CD4-positive, alpha-beta memory T cell (primary cell): ENCODE results near the gene RPL13A. TPM values are rescaled to one million over a fixed set of nuclear protein-coding genes. Genes with fewer than 3 reads are reported as not detected.

Experiments used
- CTCF ChIA-PET: fragments of 350-600 bp; sonication (Branson Sonifier 250); formaldehyde crosslinking; loops from one replicate; lab custom pipeline; 2021; ENCODE audit warnings: inconsistent platforms; ENCODE audit not compliant: partially characterized antibody; lab: Charles Lee
- POLR2A ChIA-PET: fragments of 350-600 bp; sonication (Branson Sonifier 250); formaldehyde crosslinking; loops from one replicate; lab custom pipeline; 2021; ENCODE audit not compliant: partially characterized antibody; lab: Charles Lee
- DNase-seq, 5 donors: peaks; one replicate each; pipeline versions ENCODE4 v3.0.0 to v3.0.0-alpha.2; 2020 to 2022; ENCODE audit warnings: mixed read lengths in 1 of 5
- H3K27ac ChIP-seq: one replicate; pipeline ENCODE4 v1.7.0; 2013; ENCODE audit warnings: low read depth, low read length
- H3K27me3 ChIP-seq: 2 replicates; pipeline ENCODE4 v1.7.0; 2013; ENCODE audit warnings: mild to moderate bottlenecking, low read length, moderate library complexity; ENCODE audit not compliant: insufficient read depth
- H3K36me3 ChIP-seq: 2 replicates; pipeline ENCODE4 v1.7.0; 2013; ENCODE audit warnings: mild to moderate bottlenecking, low read length, moderate library complexity; ENCODE audit not compliant: insufficient read depth
- H3K4me1 ChIP-seq: 2 replicates; pipeline ENCODE4 v1.7.0; 2013; ENCODE audit warnings: mild to moderate bottlenecking, low read length, moderate library complexity; ENCODE audit not compliant: insufficient read depth
- H3K4me3 ChIP-seq, 2 donors: one replicate each; pipeline ENCODE4 v1.7.0; 2013; ENCODE audit warnings: low read length in 2 of 2, mild to moderate bottlenecking in 1 of 2
- H3K9me3 ChIP-seq, 2 donors: one replicate each; pipeline ENCODE4 v1.7.0; 2013; ENCODE audit warnings: low read length in 2 of 2, control low read depth in 1 of 2; ENCODE audit not compliant: control insufficient read depth in 1 of 2
- H3K27ac Mint-ChIP-seq, 7 donors: one replicate each; pipeline ENCODE4 v1.8.0; 2020 to 2021; ENCODE audit warnings: mixed read lengths in 7 of 7, mild to moderate bottlenecking in 6 of 7, inconsistent platforms in 3 of 7, moderate library complexity in 3 of 7
- H3K27me3 Mint-ChIP-seq, 2 donors: one replicate each; pipeline ENCODE4 v1.8.0; 2020 to 2021; ENCODE audit warnings: mixed read lengths in 2 of 2
- H3K36me3 Mint-ChIP-seq, 2 donors: one replicate each; pipeline ENCODE4 v1.8.0; 2020 to 2021; ENCODE audit warnings: mixed read lengths in 2 of 2, inconsistent platforms in 1 of 2, mild to moderate bottlenecking in 1 of 2
- H3K4me1 Mint-ChIP-seq, 4 donors: one replicate each; pipeline ENCODE4 v1.8.0; 2020 to 2021; ENCODE audit warnings: mixed read lengths in 4 of 4, mild to moderate bottlenecking in 1 of 4
- H3K4me3 Mint-ChIP-seq, 8 donors: one replicate each; pipeline ENCODE4 v1.8.0; 2020 to 2021; ENCODE audit warnings: mixed read lengths in 8 of 8, mild to moderate bottlenecking in 7 of 8, moderate library complexity in 6 of 8, inconsistent platforms in 3 of 8
- H3K9me3 Mint-ChIP-seq, 8 donors: one replicate each; pipeline ENCODE4 v1.8.0; 2020 to 2021; ENCODE audit warnings: mixed read lengths in 8 of 8, mild to moderate bottlenecking in 5 of 8, inconsistent platforms in 3 of 8, moderate library complexity in 1 of 8
- intact Hi-C: fragments of 100-400 bp; cut with micrococcal nuclease; formaldehyde crosslinking; loops from one replicate; pipeline ENCODE4 v1.15.1; 2023
- polyA plus RNA-seq, 2 donors: library from polyadenylated mRNA; unstranded; fragments of 300-500 nt; fragmentation: Illumina TruSeq; gene quantifications; one replicate each; pipeline ENCODE4 v1.2.3, GENCODE V29; 2021
- total RNA-seq, 2 experiments: library from RNA; stranded (reverse); gene quantifications; one replicate each; pipeline ENCODE4 v1.2.3, GENCODE V29; 2021

The RPL13A gene
- total and polyA plus RNA-seq, 4 experiments from 2014 or later, result 1,827 to 5,661 (median 4,281) TPM

- no peaks in the 10 kb centered on the region for H3K9me3 ChIP-seq
- H3K4me3 Mint-ChIP-seq, result peak overlapping the region; percentile 90 to 99 (median 94)
- H3K4me1 Mint-ChIP-seq, result peaks cover 17 to 61% (median 32%) of the 10 kb centered on the region in 4 donors
- intact Hi-C loops, result loop anchor here (1.0 to 2.0 kb wide), 2 partner anchors 84 to 209 kb away; no protein-coding TSS in a partner anchor
- H3K27ac Mint-ChIP-seq, result peak overlapping the region; percentile 91 to 99 (median 98)
- peaks cover 0 to 1% (median 0%) of the 10 kb centered on the region in 8 donors for H3K9me3 Mint-ChIP-seq
- H3K4me3 ChIP-seq, result peak overlapping the region; percentile 77 to 94
- peak; percentile 64 to 82 (median 68) for DNase-seq
- H3K27me3 ChIP-seq, result no peaks in the 10 kb centered on the region
- no peaks in the 10 kb centered on the region for H3K27me3 Mint-ChIP-seq
- POLR2A ChIA-PET, result interaction anchor here (0.8 to 4.8 kb wide), 13 partner anchors 8 to 205 kb away, joined by 3 to 79 read pairs (median 4); partner anchors contain the start of genes ALDH16A1, PIH1D1, PRMT1 and RPL13A
- H3K36me3 Mint-ChIP-seq, result peaks cover 19 to 32% of the 10 kb centered on the region in 2 donors
- H3K36me3 ChIP-seq, result peaks cover 28% of the 10 kb centered on the region
- peaks cover 61% of the 10 kb centered on the region for H3K4me1 ChIP-seq
- H3K27ac ChIP-seq, result peak overlapping the region; percentile 96
- CTCF ChIA-PET, result interaction anchor here (0.5 to 2.2 kb wide), 25 partner anchors 9 to 250 kb away, joined by 3 to 14 read pairs (median 5); partner anchors contain the start of genes ALDH16A1, PIH1D1 and PRMT1
Observed at GRCh38 chr19:49475995-49476880, 11.2 kb upstream of the RPL13A start.

- H3K27me3 Mint-ChIP-seq, result no peaks in the 10 kb centered on the region
- Histone ChIP-seq H3K4me3 (no peak overlapping the region), H3K9me3 (no peaks in the 10 kb centered on the region), H3K27me3 (no peaks in the 10 kb centered on the region), H3K27ac (no peak overlapping the region), H3K36me3 (peaks cover 41% of the 10 kb centered on the region), H3K4me1 (peaks cover 38% of the 10 kb centered on the region)
- no peak for DNase-seq
- peak overlapping the region in 2 of 7 donors; percentile 41 to 84 for H3K27ac Mint-ChIP-seq
- POLR2A ChIA-PET, result interaction anchor here (1.7 kb wide), 1 partner anchor 12 kb away, joined by 5 read pairs; no protein-coding TSS in a partner anchor
- peak overlapping the region in 2 of 8 donors; percentile 6 to 35 for H3K4me3 Mint-ChIP-seq
- intact Hi-C loops, result no loop called here
- CTCF ChIA-PET, result no interaction called here
- H3K9me3 Mint-ChIP-seq, result peaks cover 0 to 2% (median 0%) of the 10 kb centered on the region in 8 donors
- H3K36me3 Mint-ChIP-seq, result peaks cover 21 to 51% of the 10 kb centered on the region in 2 donors
- peaks cover 11 to 37% (median 21%) of the 10 kb centered on the region in 4 donors for H3K4me1 Mint-ChIP-seq
Observed at GRCh38 chr19:49479975-49480628, 7.3 kb upstream of the RPL13A start.

- H3K36me3 Mint-ChIP-seq, result peaks cover 17 to 52% of the 10 kb centered on the region in 2 donors
- H3K36me3 ChIP-seq, result peaks cover 42% of the 10 kb centered on the region
- H3K4me3 Mint-ChIP-seq, result peak overlapping the region in 1 of 8 donors; percentile 17
- CTCF ChIA-PET, result interaction anchor here (2.8 kb wide), 1 partner anchor 9 kb away, joined by 13 read pairs; the partner anchor contains the start of gene FLT3LG
- H3K9me3 ChIP-seq, result no peaks in the 10 kb centered on the region
- no peaks in the 10 kb centered on the region for H3K27me3 Mint-ChIP-seq
- H3K4me1 ChIP-seq, result peaks cover 33% of the 10 kb centered on the region
- H3K27ac Mint-ChIP-seq, result peak overlapping the region in 6 of 7 donors; percentile 6 to 90 (median 70)
- H3K4me1 Mint-ChIP-seq, result peaks cover 8 to 29% (median 16%) of the 10 kb centered on the region in 4 donors
- no peak overlapping the region for H3K4me3 ChIP-seq
- intact Hi-C loops, result no loop called here
- peaks cover 0 to 2% (median 0%) of the 10 kb centered on the region in 8 donors for H3K9me3 Mint-ChIP-seq
- POLR2A ChIA-PET, result interaction anchor here (1.2 kb wide), 1 partner anchor 11 kb away, joined by 5 read pairs; no protein-coding TSS in a partner anchor
- no peak for DNase-seq
- H3K27me3 ChIP-seq, result no peaks in the 10 kb centered on the region
- no peak overlapping the region for H3K27ac ChIP-seq
Observed at GRCh38 chr19:49481020-49481683, 6.3 kb upstream of the RPL13A start.

- CTCF ChIA-PET, result no interaction called here
- Mint-ChIP-seq H3K27ac (peak overlapping the region; percentile 37 to 94 (median 87)), H3K9me3 (peaks cover 0 to 14% (median 0%) of the 10 kb centered on the region in 8 donors), H3K36me3 (peaks cover 42 to 75% of the 10 kb centered on the region in 2 donors), H3K27me3 (no peaks in the 10 kb centered on the region), H3K4me1 (peaks cover 18 to 44% (median 32%) of the 10 kb centered on the region in 4 donors), H3K4me3 (peak overlapping the region in 2 of 8 donors; percentile 43 to 71)
- H3K36me3 ChIP-seq, result peaks cover 41% of the 10 kb centered on the region
- intact Hi-C loops, result no loop called here
- peaks cover 30% of the 10 kb centered on the region for H3K4me1 ChIP-seq
- no peak overlapping the region for H3K27ac ChIP-seq
- DNase-seq, result no peak
- H3K9me3 ChIP-seq, result no peaks in the 10 kb centered on the region
- no peaks in the 10 kb centered on the region for H3K27me3 ChIP-seq
- H3K4me3 ChIP-seq, result no peak overlapping the region
- POLR2A ChIA-PET, result interaction anchor here (1.0 to 4.5 kb wide), 5 partner anchors 9 to 79 kb away, joined by 3 to 79 read pairs (median 4); no protein-coding TSS in a partner anchor
Observed at GRCh38 chr19:49486232-49486631, 1.2 kb upstream of the RPL13A start.

- H3K27ac Mint-ChIP-seq, result peak overlapping the region; percentile 95 to 98 (median 98)
- H3K27me3 ChIP-seq, result no peaks in the 10 kb centered on the region
- ChIA-PET POLR2A (interaction anchor here (1.0 to 4.5 kb wide), 21 partner anchors 10 to 190 kb away, joined by 3 to 79 read pairs (median 6); partner anchors contain the start of genes ALDH16A1, BCL2L12, FLT3LG and IRF3), CTCF (interaction anchor here (0.5 kb wide), 1 partner anchor 493 kb away, joined by 3 read pairs; the partner anchor contains the start of gene RUVBL2)
- peaks cover 16 to 48% (median 33%) of the 10 kb centered on the region in 4 donors for H3K4me1 Mint-ChIP-seq
- H3K4me1 ChIP-seq, result peaks cover 32% of the 10 kb centered on the region
- H3K9me3 ChIP-seq, result no peaks in the 10 kb centered on the region
- peak overlapping the region in 7 of 8 donors; percentile 94 to 100 (median 98) for H3K4me3 Mint-ChIP-seq
- H3K36me3 ChIP-seq, result peaks cover 43% of the 10 kb centered on the region
- H3K36me3 Mint-ChIP-seq, result peaks cover 44 to 78% of the 10 kb centered on the region in 2 donors
- peaks cover 0 to 12% (median 0%) of the 10 kb centered on the region in 8 donors for H3K9me3 Mint-ChIP-seq
- DNase-seq, result no peak
- no peak overlapping the region for H3K4me3 ChIP-seq
- H3K27ac ChIP-seq, result peak overlapping the region; percentile 85
- intact Hi-C loops, result loop anchor here (1.0 kb wide), 3 partner anchors 10 to 33 kb away; partner anchors contain the start of genes ALDH16A1, FLT3LG and RPS11
- H3K27me3 Mint-ChIP-seq, result no peaks in the 10 kb centered on the region
Observed at GRCh38 chr19:49486710-49487276, 615 bp upstream of the RPL13A start.
